ENCODE data around the gene AGBL1. TPM values are rescaled to one million over a fixed set of nuclear protein-coding genes. Genes with fewer than 3 reads are reported as not detected.

The AGBL1 gene
- total and polyA plus RNA-seq, 7 donors = 0.96 to 34.8 (median 6.6) TPM

- Histone ChIP-seq H3K36me3 (ENCODE audit: insufficient read depth in 1 of 2, low read depth in 1 of 2) (no peaks in the 10 kb centered on the region), H3K4me3 (no peak overlapping the region), H3K4me1 (no peaks in the 10 kb centered on the region), H3K9me3 (no peaks in the 10 kb centered on the region), H3K27me3 (ENCODE audit: insufficient read depth in 3 of 3, low read length in 2 of 3) (no peaks in the 10 kb centered on the region), H3K27ac (no peak overlapping the region)
- no peak for DNase-seq
- WGBS, 3 donors = 63 to 81% (median 74%) methylated on average over 6 of the region's 6 CpGs
- no peak for ATAC-seq
- intact Hi-C loops (cut with DNase I) = no loop called here
- TF ChIP-seq, protein P1, sequence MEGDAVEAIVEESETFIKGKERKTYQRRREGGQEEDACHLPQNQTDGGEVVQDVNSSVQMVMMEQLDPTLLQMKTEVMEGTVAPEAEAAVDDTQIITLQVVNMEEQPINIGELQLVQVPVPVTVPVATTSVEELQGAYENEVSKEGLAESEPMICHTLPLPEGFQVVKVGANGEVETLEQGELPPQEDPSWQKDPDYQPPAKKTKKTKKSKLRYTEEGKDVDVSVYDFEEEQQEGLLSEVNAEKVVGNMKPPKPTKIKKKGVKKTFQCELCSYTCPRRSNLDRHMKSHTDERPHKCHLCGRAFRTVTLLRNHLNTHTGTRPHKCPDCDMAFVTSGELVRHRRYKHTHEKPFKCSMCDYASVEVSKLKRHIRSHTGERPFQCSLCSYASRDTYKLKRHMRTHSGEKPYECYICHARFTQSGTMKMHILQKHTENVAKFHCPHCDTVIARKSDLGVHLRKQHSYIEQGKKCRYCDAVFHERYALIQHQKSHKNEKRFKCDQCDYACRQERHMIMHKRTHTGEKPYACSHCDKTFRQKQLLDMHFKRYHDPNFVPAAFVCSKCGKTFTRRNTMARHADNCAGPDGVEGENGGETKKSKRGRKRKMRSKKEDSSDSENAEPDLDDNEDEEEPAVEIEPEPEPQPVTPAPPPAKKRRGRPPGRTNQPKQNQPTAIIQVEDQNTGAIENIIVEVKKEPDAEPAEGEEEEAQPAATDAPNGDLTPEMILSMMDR (IDR thresholded peaks at IDR 0.05) = no peak
These were observed 256.5 kb downstream of the AGBL1 start for GRCh38 chr15:86336051-86336788.

DNA sequence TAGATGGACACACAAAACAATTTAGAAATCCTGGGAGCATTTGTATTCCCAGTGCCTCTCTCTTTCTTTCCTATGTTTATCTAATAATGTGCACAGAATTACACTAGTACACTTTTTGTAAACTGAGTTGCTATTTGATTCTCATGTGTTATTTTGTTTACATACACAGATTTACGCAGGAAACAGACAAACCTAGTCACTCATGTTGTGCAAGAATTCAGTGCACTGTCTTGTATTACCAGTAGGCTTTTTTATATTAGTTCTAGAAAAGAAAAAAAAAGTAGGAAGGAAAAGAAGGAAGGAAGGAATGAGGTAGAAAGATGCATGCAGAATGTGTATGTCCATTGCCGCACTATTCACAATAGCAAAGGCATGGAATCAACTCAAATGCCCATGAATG, 257.4 kb downstream of the AGBL1 start:
- DNase-seq = no peak
- no peak for ATAC-seq
- WGBS, 3 donors = 94 to 100% (median 96%) methylated on average over 2 of the region's 2 CpGs
- Histone ChIP-seq H3K36me3 (ENCODE audit: insufficient read depth in 1 of 2, low read depth in 1 of 2) (no peaks in the 10 kb centered on the region), H3K4me1 (no peaks in the 10 kb centered on the region), H3K27ac (no peak overlapping the region), H3K4me3 (no peak overlapping the region), H3K27me3 (ENCODE audit: insufficient read depth in 3 of 3, low read length in 2 of 3) (no peaks in the 10 kb centered on the region), H3K9me3 (no peaks in the 10 kb centered on the region)
- intact Hi-C loops (cut with DNase I) = no loop called here
- TF ChIP-seq, protein P1 (IDR thresholded peaks at IDR 0.05) = no peak

DNA sequence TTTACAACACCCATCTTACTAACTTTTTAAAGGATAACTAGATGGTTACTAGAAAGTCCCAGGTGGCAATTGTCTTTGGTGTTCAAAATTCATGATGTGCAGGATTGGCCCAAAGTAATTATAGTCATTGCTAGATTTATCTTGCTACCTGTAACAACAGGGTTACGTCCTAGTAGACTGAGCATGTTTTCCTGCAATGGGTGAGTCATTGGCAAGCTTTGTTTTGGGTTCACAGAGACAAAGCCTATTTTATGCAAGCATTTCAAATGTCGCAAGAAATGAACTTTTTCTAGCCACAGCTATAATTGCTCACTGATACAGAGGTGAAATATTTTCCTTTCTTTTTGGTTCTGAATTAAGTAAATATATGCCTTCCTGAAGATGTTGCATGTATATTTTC, 267.6 kb downstream of the AGBL1 start:
- H3K36me3 ChIP-seq (ENCODE audit: insufficient read depth in 1 of 2, low read depth in 1 of 2) = no peaks in the 10 kb centered on the region
- no peaks in the 10 kb centered on the region for H3K9me3 ChIP-seq
- TF ChIP-seq, protein P1 (IDR thresholded peaks at IDR 0.05) = no peak
- H3K4me1 ChIP-seq = no peaks in the 10 kb centered on the region
- H3K4me3 ChIP-seq = no peak overlapping the region
- H3K27ac ChIP-seq = no peak overlapping the region
- intact Hi-C loops (cut with DNase I) = loop anchor here in 1 of 2 donors (5.0 kb wide), 1 partner anchor 615 kb away; no protein-coding TSS in a partner anchor
- ATAC-seq (no peak), DNase-seq (no peak)
- no peaks in the 10 kb centered on the region for H3K27me3 ChIP-seq (ENCODE audit: insufficient read depth in 3 of 3, low read length in 2 of 3)
- 89 to 94% (median 92%) methylated on average over 2 of the region's 2 CpGs for WGBS, 3 donors

GRCh38 chr15:86349565-86349964, 269.9 kb downstream of the AGBL1 start:
- intact Hi-C loops (cut with DNase I) = loop anchor here in 1 of 2 donors (5.0 kb wide), 1 partner anchor 613 kb away; no protein-coding TSS in a partner anchor
- Histone ChIP-seq H3K9me3 (no peaks in the 10 kb centered on the region), H3K4me3 (no peak overlapping the region), H3K36me3 (ENCODE audit: insufficient read depth in 1 of 2, low read depth in 1 of 2) (no peaks in the 10 kb centered on the region), H3K4me1 (no peaks in the 10 kb centered on the region), H3K27ac (no peak overlapping the region), H3K27me3 (ENCODE audit: insufficient read depth in 3 of 3, low read length in 2 of 3) (no peaks in the 10 kb centered on the region)
- ATAC-seq (no peak), DNase-seq (no peak)
- TF ChIP-seq, protein P1 (IDR thresholded peaks at IDR 0.05) = no peak
- 94 to 98% (median 97%) methylated on average over 1 of the region's 1 CpG for WGBS, 3 donors

GRCh38 chr15:86353213-86353612, 273.5 kb downstream of the AGBL1 start:
- intact Hi-C loops (cut with DNase I) = no loop called here
- 70 to 75% (median 73%) methylated on average over 1 of the region's 1 CpG for WGBS, 3 donors
- H3K9me3 ChIP-seq = no peaks in the 10 kb centered on the region
- H3K27ac ChIP-seq = no peak overlapping the region
- H3K4me1 ChIP-seq = no peaks in the 10 kb centered on the region
- DNase-seq = no peak
- ATAC-seq = no peak
- no peaks in the 10 kb centered on the region for H3K27me3 ChIP-seq (ENCODE audit: insufficient read depth in 3 of 3, low read length in 2 of 3)
- TF ChIP-seq, protein P1 (IDR thresholded peaks at IDR 0.05) = no peak
- no peak overlapping the region for H3K4me3 ChIP-seq
- H3K36me3 ChIP-seq (ENCODE audit: insufficient read depth in 1 of 2, low read depth in 1 of 2) = no peaks in the 10 kb centered on the region

All from psoas muscle (tissue), 8 donors.